BE2C (cell line): Measurements from ENCODE around the gene SLC6A7.

ENCODE experiments used
- DNase-seq: peaks from one replicate; pipeline ENCODE4 v3.0.0-alpha.2; 2020
- H3K27me3 ChIP-seq: fragments of 250-450 bp; sonication (Bioruptor Pico); 2 replicates; pipeline ENCODE4 v1.5.1; 2020; ENCODE audit warnings: mild to moderate bottlenecking
- H3K36me3 ChIP-seq: fragments of 250-450 bp; sonication (Bioruptor Pico); 2 replicates; pipeline ENCODE4 v1.5.1; 2020; ENCODE audit warnings: mild to moderate bottlenecking
- H3K4me1 ChIP-seq: fragments of 250-450 bp; sonication (Bioruptor Pico); 2 replicates; pipeline ENCODE4 v1.5.1; 2020
- H3K4me3 ChIP-seq: 2 replicates; pipeline ENCODE4 v1.5.1; 2011; ENCODE audit warnings: low read depth, low read length
- H3K9me3 ChIP-seq: fragments of 250-450 bp; sonication (Bioruptor Pico); 2 replicates; pipeline ENCODE4 v1.5.1; 2020
- TF ChIP-seq, protein P1 (sequence below): IDR thresholded peaks from 2 replicates; pipeline ENCODE4 v1.5.1; 2012; ENCODE audit warnings: mild to moderate bottlenecking, low read depth, low read length

SLC6A7 gene

DNA sequence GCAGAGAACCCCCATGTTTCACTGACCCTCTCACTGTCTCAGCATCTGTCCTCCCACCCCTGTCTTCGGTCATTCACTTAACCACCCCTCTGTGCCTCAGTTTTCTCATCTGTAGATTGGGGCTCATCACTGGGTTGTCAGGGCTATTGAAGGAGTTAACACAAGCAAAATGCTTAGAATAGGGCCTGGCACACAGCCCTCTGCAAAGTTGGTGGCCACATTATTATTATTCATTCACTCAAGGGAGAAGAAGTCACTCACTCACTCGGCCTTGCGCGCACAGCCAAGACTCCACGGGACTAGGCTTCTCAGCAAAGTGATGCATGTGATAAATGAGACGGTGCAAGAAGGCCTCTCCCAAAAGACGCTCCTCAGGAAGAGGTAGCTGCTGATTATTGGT lies 42.2 kb upstream of the SLC6A7 start:
- no peaks in the 10 kb centered on the region for H3K27me3 ChIP-seq
- DNase-seq, result no peak
- no peak overlapping the region for H3K4me3 ChIP-seq
- peaks cover 4% of the 10 kb centered on the region; the same call in 1 of the 2 replicates for H3K36me3 ChIP-seq
- no peaks in the 10 kb centered on the region for H3K9me3 ChIP-seq
- peaks cover 34% of the 10 kb centered on the region for H3K4me1 ChIP-seq
- TF ChIP-seq, protein P1, sequence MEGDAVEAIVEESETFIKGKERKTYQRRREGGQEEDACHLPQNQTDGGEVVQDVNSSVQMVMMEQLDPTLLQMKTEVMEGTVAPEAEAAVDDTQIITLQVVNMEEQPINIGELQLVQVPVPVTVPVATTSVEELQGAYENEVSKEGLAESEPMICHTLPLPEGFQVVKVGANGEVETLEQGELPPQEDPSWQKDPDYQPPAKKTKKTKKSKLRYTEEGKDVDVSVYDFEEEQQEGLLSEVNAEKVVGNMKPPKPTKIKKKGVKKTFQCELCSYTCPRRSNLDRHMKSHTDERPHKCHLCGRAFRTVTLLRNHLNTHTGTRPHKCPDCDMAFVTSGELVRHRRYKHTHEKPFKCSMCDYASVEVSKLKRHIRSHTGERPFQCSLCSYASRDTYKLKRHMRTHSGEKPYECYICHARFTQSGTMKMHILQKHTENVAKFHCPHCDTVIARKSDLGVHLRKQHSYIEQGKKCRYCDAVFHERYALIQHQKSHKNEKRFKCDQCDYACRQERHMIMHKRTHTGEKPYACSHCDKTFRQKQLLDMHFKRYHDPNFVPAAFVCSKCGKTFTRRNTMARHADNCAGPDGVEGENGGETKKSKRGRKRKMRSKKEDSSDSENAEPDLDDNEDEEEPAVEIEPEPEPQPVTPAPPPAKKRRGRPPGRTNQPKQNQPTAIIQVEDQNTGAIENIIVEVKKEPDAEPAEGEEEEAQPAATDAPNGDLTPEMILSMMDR, result no peak

DNA sequence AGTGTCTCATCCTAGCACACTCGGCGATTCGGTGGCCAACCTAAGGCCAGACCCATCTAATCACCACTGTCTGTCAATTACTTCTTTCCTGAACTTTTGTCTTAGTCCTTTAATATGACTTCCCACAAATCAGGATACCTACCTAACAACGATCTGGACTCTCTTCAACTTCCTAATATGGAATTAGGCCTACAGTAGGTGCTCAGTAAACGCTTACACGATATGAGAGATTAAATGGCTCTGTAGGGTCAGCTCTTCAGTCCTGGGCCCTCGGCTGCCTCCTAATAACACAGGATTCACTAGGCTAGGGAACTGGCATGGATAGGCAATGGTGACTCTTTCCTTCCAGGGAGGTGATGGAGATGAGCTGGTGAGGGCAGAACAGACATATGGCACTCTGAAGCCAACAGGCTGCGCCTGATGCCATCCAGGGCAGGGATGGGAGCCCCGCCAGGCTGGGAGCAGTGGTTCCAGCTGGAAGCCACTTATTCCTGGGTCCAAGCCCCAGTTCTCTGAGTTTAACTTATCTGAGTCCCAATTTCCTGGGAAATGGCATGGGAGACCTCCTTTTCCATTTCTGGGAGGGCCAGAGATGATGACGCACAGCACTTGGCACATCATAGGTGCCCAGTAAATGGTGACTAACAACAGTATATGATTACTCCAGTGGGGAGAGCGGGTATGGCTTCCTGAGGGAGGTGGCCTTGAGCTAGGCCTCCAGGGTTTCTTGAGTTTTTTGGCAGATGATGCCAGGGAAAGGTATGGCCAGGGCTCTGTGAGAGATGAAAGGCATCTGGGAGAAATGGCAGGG lies 41.5 kb upstream of the SLC6A7 start:
- no peak for DNase-seq
- H3K4me1 ChIP-seq, result peaks cover 33% of the 10 kb centered on the region
- TF ChIP-seq, protein P1, result no peak

DNA sequence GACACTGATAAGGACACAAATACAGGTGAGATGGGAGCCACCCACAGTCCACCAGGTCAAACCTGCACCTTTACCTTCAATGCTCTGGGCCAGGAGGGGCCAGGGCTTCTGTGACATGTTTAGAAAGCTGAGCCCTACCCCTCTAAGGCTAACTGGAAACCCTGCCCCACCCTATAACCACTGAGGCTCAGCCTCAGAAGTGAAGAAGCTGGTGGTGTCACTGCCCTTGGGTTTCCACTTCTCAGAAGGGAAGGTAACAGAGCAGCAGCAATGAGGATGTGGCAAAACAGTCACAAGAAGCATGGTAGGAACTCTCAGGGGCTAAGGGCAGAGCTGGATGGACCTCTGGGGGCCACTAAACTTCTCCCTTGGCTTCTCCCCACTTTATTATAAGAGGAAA lies 40.2 kb upstream of the SLC6A7 start:
- TF ChIP-seq, protein P1, result no peak
- H3K4me1 ChIP-seq, result peaks cover 30% of the 10 kb centered on the region
- DNase-seq, result no peak
- H3K27me3 ChIP-seq, result no peaks in the 10 kb centered on the region
- H3K36me3 ChIP-seq, result peaks cover 5% of the 10 kb centered on the region; the same call in 1 of the 2 replicates
- no peak overlapping the region for H3K4me3 ChIP-seq
- H3K9me3 ChIP-seq, result no peaks in the 10 kb centered on the region

More for the DNA sequence above, 41.5 kb upstream of the SLC6A7 start:
- peaks cover 5% of the 10 kb centered on the region; the same call in 1 of the 2 replicates for H3K36me3 ChIP-seq
- H3K9me3 ChIP-seq, result no peaks in the 10 kb centered on the region
- H3K27me3 ChIP-seq, result no peaks in the 10 kb centered on the region
- H3K4me3 ChIP-seq, result no peak overlapping the region

DNA sequence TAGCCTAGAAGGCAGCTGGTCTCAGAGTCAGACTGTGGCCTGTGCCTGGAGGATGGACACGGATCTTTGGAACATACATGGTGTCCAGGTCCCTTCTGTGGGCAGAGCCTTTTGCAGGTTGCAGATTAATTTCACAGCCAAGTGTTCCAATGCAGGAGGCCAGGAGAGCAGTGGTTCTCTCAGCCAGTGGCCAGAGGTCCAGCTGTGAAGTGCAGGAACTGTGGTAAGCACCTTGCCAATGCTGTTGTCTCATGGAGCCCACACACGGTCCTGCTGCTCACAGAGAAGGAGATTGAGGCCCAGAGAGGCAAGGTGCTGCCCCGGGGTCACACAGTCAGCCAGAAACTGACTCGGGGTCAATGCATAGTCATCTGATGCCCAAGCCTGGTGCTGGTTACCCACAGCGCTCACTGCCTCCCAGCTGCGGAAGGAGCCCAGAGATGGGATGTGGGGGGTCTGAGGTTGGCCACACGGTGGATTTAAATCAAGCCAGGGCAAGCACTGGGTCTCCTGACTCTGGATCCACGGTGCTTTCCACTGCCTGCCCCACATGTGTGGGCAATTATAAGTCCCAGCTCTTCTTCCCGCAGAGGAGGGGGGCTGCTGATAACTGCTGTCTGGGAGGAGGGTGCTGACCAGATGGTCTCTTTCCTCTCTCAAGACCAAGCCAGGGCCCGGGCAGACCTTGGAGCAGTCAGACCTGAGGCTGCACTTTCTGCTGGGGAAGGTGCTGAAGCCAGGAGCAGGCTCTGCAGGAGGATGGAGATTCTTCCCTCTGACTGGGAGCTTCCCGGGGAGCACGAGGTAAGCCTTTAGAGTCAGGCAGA lies 37.0 kb upstream of the SLC6A7 start:
- Histone ChIP-seq H3K4me3 (peak overlapping the region; percentile 85), H3K4me1 (peaks cover 29% of the 10 kb centered on the region), H3K27me3 (no peaks in the 10 kb centered on the region), H3K9me3 (no peaks in the 10 kb centered on the region), H3K36me3 (peaks cover 5% of the 10 kb centered on the region; the same call in 1 of the 2 replicates)
- peak; percentile 70 for DNase-seq
- TF ChIP-seq, protein P1, result no peak

DNA sequence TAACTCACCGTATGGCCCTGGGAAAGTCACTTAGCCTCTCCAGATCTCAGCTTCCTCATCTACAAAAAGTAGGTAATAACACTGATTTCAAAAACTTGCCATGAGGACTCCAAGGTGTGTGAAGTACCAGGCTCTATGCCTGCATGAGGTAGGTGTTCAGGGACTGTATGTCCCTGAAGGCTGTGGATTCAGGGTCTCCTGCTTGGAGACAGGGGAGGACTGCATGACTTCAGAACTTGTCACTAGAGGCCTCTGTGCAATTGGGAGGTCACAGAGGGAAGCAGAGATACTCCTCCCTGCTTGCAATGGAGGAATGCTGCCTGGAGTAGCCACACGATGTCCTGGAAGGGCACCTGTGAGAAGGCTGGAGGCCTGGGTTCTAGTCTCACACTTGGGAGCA lies 36.4 kb upstream of the SLC6A7 start:
- Histone ChIP-seq H3K9me3 (no peaks in the 10 kb centered on the region), H3K27me3 (no peaks in the 10 kb centered on the region), H3K4me1 (peaks cover 34% of the 10 kb centered on the region), H3K36me3 (peaks cover 5% of the 10 kb centered on the region; the same call in 1 of the 2 replicates), H3K4me3 (peak overlapping the region; percentile 85)
- DNase-seq, result no peak
- TF ChIP-seq, protein P1, result no peak
